Measurements from ENCODE around the gene C12orf42.

C12orf42 gene

DNA sequence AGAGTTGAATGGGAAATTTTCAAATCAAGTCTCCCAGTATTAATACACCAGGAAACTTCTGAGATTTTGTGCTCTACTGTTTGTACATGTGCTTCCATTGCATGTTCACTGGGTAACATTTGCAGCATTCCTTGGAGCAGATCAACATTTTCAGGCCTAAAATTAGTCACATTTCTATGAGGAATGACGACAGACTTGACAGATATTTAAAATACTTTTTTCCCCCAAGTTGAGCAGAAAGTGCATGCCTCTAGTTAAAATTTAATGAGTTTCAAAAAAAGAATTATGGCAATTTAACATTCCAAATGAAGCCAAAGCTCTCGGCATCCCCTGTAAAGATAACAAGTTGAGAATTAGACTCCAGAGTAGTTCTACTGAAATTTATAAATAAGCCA lies 72.3 kb downstream of the C12orf42 start:
- DNase-seq: no peak

DNA sequence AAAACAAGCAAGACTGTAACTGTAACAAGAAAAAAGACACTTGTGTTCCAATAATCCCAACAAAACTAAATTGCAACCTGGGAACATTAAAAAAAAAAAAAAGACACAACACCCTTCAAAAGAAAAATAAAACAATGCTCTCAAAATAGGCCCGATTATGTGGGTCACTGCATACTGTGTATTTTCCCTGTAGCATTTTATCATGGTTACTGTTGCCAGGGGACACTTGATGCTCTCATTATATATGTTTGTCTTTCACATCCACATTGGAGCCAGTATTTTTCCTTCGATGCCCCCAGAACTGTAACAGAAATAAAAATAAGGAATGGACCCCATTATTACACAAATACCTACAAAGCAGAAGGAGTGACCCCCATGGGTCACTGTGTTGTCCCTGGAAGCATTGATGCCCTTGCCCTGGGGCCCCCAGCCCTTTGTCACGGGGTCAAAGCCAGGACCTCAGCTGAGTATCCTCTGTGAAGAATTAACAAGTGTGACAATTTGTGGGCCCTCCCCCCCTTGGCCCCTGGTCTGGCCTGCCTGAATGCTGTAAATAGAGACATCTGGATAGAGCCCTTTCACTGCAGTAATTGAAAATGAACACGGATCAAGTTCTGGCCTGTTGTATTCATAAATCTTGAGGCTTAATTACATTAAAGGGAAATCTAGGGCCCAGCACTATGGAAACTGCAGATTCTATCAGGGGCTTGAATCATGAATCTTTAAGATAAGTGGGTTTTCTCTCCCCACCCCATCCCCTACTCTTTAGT lies 72.8 kb downstream of the C12orf42 start:
- no peak for DNase-seq

DNA sequence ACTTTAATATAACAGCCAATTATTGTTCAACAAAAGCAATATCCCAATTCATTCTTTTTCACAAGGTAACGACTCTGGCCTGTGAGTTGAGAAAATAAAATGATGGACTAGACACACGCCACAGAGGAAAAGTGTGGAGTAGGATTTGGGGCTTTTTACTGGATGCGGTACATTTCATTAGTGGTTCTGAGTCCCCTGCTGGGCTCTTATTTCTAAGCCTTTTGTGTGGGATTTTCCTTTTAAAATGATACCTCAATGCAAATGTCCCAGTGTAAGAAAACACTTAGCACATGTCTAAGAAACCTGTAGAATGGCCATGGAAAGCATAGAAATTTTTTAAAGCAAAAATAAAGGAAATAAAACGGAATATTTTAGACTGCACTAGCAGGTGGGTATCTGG lies 73.4 kb downstream of the C12orf42 start:
- DNase-seq: no peak

DNA sequence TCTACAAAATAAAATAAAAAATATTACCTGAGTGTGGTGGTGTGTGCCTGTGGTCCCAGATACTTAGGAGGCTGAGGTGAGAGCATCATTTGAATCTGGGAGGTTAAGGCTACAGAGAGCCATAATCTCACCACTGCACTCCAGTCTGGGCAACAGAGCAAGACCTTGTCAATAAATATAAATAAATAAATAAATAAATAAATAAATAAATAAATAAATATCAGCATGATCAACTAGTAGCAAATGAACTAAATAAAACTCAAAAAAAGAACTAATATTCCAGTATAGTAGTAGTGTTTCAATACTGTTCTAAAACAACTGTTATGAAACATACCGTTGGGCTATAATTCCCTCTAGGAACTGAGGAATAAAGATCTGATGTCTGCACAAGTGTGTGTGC lies 74.4 kb downstream of the C12orf42 start:
- DNase-seq: no peak

DNA sequence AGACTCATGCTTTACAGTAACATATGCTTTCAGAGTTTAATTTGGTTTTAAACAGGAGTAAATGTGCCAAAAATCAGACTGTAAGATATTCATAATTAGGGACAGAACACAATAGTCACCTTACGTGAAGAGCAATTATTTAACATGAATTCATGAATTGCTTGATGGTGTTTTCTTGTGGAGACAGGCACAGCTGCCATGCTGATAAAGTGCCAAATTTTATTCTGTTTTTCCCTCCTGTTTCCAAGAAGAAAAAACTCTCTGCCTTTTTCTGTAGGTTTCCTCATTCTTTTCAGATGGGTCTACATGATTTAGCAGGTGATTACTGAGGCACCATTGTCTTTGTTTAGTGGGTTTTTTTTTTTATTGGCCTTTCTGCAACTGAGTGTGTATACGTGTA lies 80.1 kb downstream of the C12orf42 start:
- no peak for DNase-seq

DNA sequence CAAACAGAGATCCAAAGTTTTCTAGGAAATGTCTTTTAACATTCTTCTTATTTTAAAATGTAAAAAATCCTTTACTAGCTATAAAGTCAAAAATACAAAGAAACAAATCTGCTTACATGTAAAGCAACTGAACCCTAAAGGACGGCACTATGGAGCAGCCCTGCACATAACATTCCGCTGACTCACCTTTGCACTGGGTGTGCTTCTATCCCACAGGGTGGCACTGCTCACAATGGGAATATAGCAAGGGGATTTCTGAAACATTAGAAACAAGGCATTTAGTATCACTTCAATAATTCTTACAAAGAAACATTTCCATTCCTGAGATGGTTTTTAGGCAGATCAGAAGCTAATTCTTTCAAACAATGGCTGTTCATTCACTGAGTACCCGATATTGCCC lies 94.3 kb downstream of the C12orf42 start:
- DNase-seq: no peak

DNA sequence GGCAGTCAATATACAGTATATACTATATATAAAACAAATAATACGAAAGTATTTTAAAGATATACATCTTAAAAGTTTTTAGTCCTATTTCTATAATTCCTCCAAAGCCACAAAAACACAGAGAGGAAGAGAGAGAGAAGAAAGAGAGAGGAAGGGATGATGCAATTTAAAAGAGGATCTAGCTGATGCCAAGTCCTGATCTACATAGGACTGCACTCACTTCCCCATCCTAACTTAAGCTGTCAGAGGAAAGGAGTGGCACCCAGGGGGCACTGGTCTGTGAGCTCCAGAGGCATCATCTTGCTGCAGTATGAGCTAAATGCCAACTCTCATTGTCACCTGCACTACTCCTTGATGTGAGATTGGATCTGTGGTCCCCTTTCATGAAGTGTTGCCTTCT lies 95.8 kb downstream of the C12orf42 start:
- DNase-seq: no peak

DNA sequence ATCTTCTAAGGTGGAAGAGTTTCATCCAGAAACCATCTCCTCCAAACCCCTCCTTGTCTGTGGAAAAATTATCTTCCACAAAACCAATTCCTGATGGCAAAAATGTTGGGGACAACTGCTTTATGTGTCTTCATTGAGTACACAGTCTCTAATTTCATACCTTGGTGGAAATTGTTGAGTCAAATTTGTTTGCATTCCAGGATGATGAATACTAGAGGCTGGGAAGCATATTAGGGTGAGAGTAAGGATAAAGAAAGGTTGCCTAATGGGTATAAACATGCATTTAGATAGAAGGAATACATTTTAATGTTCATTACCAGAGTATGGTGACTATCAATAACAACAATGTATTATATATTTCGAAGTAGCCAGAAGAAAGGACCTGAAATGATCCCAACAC lies 98.2 kb downstream of the C12orf42 start:
- DNase-seq: no peak

DNA sequence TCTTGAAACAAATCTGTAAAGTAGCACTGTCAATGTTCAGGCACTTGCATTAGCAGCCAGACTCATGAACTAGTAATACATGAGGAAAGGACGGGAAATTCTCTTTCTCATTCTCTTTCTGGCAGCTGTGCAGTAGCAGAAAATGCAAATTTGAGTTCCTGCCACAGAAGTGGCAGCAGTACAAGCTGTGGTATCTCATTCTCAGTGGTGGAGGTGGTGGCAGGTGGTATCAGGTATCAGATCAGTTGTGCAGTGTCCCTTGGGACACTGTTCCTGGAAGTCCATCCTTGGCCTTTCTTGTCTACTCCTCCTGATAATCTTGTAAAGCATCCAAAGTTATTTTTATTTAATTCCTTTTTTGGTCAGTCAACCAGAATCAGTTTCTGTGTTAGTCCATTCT lies 103.0 kb downstream of the C12orf42 start:
- no peak for DNase-seq

DNA sequence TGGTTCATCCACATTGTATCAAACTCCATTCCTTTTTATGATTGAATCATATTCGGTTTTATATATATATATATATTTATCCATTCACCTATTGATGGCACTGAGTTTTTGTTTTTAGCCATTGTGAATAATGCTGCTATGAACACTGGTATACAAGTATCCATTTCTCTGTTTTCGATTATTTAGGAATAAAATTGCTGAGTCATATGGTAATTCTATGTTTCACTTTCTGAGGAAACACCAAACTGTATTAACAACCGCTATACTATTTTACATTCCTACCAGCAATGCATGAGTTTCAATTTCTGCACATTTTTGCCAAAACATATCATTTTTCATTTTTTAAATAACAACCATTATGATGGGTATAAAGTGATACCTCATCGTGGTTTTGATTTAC lies 104.7 kb downstream of the C12orf42 start:
- no peak for DNase-seq

DNA sequence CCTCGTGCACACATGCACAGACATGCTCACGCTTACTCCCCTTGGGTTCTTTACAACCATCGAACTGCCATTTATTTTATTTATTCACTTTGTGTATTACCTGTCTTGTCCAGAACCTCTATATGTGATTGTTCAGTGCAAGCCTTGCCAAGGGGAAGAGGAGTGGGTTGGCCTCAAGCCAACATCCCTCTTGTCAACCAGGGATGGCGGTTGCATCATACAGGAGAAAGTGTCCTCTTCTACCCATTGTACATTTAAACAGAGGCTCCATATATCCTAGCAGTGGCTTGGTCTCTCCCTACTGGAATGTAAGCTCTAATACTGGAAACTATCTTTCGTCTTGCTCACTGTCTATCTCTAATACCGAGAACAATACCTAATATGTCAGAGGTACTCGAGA lies 108.4 kb downstream of the C12orf42 start:
- DNase-seq: no peak

DNA sequence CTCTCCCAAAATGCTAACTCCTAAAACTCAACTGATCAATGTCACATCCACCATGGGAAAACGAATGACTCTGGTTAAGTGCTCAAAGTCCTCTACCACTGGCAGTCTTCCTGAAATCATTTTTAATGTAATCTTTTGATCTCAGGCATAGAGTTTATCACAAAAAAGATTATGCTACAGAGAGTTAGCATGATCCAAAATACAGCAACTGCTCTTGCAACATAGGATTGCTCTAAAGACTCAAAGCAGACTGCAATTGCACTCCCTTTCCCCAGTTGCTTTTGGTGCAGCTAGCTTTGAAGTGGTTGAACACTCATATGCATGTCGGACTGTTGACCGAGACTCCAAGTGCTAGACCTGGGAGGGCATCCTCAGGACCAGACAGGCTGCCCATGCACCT lies 109.3 kb downstream of the C12orf42 start:
- no peak for DNase-seq

DNA sequence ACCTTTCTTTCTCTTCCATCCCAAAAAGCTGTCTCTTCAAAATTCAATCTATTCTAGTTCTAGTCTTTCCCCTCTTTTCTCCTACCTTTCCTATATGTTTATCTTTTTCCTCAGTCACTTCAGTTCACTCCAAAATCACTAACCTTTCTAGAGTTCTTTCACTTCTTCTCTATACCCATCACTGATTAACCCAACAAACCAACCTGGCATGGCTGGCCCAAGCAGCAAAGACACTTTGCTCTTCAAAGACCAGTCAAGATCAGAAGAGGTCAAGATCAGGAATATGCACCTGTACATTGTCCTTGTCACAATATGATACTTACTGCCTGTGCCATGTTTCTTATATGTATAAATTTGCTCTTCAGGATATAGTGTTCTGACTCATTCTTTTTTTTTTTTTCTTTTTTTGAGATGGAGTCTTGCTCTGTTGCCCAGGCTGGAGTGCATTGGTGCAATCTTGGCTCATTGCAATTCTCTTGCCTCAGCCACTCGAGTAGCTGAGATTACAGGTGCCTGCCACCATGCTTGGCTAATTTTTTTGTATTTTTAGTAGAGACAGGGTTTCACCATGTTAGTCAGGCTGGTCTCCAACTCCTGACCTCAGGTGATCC lies 112.9 kb downstream of the C12orf42 start:
- DNase-seq: no peak

DNA sequence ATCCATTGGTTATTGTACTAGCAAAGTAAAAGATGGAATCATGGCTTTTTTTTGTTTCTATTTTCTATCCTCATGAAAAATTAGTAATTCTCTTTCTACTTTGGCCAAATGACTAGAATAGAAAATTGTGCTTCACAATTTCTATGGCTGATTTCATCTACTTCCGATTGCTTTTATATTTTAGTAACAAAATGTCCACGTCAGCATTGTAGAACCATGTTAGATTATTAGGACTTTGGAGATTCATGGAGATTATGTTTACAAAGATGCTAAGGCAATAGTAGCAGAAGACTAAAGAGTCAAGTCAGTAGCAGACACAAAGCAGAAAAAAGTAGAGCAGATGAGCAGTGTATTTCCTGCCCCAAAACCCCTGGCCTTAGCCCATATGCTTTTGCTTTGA lies 113.6 kb downstream of the C12orf42 start:
- no peak for DNase-seq

DNA sequence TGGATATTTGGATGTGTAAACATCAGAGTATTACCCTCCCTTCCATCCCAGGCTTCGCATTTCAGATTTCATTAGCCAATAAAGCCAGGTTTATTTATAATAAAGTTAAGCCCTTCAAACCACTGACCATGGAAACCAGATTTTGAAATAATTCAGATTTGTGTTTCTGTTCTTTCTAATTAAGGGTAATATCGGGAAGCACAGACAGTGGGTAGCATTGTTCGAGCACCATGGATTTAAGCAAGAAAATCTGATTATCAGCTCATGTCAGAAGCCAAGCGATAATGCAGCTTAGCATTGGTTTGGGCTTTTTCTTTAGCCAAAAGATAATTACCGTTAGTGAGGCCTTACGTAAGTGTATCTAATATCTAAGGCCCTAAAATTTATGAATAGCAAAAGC lies 116.1 kb downstream of the C12orf42 start:
- DNase-seq: no peak

DNA sequence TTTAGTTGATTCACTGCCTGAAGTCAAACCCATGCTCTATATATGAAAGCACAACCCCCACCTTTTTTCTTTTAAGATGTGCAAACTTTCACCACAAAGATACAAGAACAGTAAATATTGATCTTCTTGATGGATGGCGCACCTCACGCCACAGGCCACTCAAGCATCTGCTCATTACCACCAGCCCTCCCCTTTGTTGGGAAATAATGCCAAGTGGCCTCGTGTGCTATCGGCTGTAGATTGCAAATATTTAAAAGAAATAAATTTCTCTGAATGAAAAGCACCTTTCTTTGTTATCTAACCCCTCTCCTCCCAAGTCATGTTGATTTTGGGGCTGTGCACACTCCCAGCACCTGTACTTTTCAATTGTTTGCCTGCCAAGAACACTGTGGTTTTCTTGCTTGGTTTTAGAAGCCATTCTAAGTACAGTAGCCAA lies 122.7 kb downstream of the C12orf42 start:
- DNase-seq: no peak

DNA sequence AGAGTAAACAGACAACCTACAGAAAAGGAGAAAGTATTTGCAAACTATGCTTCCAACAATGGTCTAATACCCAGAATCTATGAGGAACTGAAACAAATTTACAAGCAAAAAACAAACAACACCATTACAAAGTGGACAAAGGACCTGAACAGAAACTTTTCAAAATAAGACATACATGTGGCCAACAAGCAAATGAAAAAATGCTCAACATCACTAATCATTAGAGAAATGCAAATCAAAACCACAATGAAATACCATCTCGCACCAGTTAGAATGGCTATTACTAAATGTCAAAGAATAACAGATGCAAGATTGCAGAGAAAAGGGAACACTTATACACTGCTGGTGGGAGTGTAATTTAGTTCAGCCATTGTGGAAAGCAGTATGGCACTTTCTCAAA lies 125.8 kb downstream of the C12orf42 start:
- no peak for DNase-seq

DNA sequence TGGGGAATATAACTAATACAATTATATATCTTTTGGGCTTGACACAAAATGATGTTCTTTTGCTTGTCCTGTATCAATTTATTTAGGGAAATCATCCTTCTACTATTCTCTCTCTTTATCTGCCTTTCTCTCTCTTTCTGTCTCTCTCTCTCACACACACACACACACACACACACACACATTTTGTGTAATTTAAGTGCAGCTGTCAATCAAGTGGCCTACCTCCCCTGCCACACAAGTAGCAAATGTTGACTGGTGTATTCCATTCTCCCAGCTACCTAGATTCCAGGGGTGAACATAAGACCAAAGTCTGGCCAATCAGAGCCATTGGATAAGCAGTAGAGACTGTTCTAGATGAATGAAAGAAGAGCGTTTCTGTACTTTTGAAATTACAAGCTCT lies 127.6 kb downstream of the C12orf42 start:
- no peak for DNase-seq

DNA sequence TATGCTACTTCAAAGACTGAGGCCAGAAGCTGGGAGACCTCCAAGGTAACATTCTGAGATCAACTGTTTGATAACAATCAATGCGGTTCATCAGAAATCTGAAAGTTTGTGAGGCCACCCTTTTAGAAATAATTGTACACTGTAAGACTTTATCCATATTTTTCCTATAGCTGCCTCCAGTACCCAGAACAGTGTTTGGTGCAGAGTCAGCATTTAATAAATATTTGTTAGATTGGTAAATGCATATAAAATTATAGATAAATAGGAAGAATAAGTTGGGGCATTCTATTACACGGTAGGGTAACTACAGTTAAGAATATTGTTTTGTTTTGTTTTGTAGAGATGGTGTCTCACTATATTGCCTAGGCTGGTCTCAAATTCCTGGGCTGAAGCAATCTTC lies 141.4 kb downstream of the C12orf42 start:
- DNase-seq: no peak

DNA sequence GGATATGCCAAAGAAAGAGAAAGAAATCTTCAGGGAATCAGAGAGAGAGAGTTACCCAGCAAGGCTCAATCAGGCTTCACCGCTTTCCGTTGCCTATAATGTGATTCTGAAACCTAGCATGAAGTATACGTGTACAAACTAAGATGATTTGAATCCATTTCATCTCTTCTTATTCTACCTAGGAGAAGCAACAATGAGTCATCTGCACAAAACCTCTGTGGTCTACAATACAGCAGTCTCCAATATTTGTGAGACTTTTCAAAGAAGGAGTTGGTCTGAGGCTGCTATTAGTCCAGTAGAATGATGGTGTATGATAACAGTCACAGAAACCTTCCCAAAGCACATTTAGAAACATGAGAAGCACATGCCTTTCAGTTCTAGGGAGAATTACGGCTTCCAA lies 141.9 kb downstream of the C12orf42 start:
- DNase-seq: no peak

DNA sequence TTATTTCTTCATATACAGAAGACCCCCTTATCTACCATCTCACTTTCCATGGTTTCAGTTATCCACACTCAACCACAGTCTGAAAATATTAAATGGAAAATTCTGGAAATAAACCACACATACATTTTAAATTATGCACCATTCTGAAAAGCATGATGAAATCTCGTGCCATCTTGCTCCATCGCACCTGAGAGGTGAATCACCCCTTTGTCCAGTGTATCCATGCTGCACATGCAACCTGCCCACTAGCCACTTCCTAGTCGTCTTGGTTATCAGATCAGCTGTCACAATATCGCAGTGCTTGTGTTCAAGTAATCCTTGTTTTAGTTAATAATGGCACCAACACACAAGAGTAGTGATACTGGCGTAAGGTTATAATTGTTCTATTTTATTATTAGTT lies 145.7 kb downstream of the C12orf42 start:
- DNase-seq: no peak

DNA sequence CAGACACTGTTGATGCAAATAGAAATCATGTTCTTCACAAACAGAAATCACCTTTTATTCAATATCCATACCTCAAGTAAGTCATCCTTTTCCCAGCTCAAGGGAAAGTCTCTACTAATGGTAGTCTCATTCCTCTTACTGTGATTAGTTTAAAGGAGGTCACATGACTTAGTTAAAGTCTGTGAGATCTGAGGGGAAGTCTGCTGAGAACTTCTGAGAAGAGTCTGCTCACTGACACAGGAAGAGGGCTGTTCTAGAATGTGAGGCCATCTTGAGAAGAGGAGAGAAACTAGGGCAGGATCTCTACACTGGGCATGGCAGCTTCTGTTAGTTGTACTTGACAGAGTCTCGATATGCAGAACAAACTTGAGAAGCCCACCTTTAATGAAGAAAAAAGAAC lies 146.8 kb downstream of the C12orf42 start:
- no peak for DNase-seq

DNA sequence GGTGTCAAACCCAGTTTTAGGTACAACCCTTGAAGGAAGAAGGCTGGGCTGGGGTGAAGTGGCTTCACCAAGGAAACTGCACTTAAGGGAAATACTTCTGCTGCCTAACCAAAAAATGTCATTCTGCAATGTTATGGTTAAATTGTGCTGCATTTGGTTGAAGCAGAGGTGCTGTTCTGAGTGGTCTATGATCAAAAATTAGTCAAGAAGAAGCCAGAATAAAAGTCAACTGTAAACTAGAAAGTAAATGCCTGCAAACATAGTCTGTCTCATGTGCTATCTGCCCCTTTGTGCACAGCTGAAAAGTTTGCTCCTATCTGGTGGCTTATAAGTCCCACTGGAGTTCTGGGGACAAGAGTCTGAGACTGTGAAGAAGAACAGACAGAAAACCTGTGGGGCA lies 158.8 kb downstream of the C12orf42 start:
- no peak for DNase-seq

DNA sequence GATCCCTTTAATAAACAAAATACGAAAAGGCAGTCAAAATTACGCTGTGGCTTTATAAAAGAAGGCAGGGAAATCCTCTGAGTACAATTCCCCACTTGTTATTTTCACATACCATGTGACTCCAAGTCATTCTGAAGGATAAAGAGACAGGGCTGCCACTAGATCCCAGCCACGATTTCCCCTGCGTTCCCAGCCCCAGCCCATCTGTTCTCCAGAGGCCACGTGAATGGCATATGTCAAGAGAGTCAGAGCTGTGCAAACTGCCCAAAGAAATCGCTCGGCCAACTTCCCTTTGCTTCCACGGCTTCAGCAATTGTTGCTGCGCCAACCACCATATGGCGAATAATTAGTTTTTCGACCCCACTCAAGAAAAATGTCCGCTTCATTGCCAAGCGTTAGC lies 161.3 kb downstream of the C12orf42 start:
- DNase-seq: no peak

DNA sequence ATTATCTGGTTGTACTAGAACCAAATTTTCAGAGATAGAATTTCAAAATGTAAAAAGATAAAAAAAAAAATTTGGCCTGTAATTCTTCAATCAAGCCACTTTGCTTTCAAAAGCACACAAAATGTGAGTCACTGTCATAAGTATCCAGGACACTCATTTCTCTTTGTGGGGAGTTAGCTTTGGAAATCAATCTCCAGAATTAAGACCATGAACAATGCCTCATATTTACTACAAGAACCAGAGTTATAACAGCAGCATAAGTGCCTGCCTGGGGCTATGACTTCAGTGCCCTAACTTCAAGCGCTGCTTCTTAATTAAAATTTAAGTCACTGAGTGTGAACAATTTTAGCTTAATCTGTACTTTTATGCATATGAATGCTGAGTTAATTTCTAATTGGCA lies 162.1 kb downstream of the C12orf42 start:
- no peak for DNase-seq

Measured in GOT3 (cell line).